ENCODE measurements around the gene C4orf17.

GRCh38 chr4:99510721-99511120, at the start of gene C4orf17:
- TF ChIP-seq, protein P1, sequence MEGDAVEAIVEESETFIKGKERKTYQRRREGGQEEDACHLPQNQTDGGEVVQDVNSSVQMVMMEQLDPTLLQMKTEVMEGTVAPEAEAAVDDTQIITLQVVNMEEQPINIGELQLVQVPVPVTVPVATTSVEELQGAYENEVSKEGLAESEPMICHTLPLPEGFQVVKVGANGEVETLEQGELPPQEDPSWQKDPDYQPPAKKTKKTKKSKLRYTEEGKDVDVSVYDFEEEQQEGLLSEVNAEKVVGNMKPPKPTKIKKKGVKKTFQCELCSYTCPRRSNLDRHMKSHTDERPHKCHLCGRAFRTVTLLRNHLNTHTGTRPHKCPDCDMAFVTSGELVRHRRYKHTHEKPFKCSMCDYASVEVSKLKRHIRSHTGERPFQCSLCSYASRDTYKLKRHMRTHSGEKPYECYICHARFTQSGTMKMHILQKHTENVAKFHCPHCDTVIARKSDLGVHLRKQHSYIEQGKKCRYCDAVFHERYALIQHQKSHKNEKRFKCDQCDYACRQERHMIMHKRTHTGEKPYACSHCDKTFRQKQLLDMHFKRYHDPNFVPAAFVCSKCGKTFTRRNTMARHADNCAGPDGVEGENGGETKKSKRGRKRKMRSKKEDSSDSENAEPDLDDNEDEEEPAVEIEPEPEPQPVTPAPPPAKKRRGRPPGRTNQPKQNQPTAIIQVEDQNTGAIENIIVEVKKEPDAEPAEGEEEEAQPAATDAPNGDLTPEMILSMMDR (IDR thresholded peaks at IDR 0.05; ENCODE audit: control extremely low read depth in 1 of 3, insufficient read depth in 1 of 3, low read depth in 1 of 3, low read length in 3 of 3), result no peak
- TF ChIP-seq RAD21 (IDR thresholded peaks at IDR 0.05 in 1 of 2, conservative IDR thresholded peaks at IDR 0.05 in 1 of 2; ENCODE audit: low read depth in 2 of 2, low read length in 2 of 2), result no peak
- TF ChIP-seq CEBPB (IDR thresholded peaks at IDR 0.05; ENCODE audit: low read depth, low read length), result no peak
- TF ChIP-seq GABPA (IDR thresholded peaks at IDR 0.05; ENCODE audit: borderline replicate concordance, insufficient read depth, low read length), result no peak
- TF ChIP-seq SIN3A (conservative IDR thresholded peaks at IDR 0.05 in 1 of 2, IDR thresholded peaks at IDR 0.05 in 1 of 2; ENCODE audit: low read depth in 1 of 2, low read length in 2 of 2), result no peak
- TF ChIP-seq EP300 (IDR thresholded peaks at IDR 0.05; ENCODE audit: borderline replicate concordance in 1 of 2, low read depth in 2 of 2, low read length in 2 of 2), result no peak
- TF ChIP-seq, protein P2, sequence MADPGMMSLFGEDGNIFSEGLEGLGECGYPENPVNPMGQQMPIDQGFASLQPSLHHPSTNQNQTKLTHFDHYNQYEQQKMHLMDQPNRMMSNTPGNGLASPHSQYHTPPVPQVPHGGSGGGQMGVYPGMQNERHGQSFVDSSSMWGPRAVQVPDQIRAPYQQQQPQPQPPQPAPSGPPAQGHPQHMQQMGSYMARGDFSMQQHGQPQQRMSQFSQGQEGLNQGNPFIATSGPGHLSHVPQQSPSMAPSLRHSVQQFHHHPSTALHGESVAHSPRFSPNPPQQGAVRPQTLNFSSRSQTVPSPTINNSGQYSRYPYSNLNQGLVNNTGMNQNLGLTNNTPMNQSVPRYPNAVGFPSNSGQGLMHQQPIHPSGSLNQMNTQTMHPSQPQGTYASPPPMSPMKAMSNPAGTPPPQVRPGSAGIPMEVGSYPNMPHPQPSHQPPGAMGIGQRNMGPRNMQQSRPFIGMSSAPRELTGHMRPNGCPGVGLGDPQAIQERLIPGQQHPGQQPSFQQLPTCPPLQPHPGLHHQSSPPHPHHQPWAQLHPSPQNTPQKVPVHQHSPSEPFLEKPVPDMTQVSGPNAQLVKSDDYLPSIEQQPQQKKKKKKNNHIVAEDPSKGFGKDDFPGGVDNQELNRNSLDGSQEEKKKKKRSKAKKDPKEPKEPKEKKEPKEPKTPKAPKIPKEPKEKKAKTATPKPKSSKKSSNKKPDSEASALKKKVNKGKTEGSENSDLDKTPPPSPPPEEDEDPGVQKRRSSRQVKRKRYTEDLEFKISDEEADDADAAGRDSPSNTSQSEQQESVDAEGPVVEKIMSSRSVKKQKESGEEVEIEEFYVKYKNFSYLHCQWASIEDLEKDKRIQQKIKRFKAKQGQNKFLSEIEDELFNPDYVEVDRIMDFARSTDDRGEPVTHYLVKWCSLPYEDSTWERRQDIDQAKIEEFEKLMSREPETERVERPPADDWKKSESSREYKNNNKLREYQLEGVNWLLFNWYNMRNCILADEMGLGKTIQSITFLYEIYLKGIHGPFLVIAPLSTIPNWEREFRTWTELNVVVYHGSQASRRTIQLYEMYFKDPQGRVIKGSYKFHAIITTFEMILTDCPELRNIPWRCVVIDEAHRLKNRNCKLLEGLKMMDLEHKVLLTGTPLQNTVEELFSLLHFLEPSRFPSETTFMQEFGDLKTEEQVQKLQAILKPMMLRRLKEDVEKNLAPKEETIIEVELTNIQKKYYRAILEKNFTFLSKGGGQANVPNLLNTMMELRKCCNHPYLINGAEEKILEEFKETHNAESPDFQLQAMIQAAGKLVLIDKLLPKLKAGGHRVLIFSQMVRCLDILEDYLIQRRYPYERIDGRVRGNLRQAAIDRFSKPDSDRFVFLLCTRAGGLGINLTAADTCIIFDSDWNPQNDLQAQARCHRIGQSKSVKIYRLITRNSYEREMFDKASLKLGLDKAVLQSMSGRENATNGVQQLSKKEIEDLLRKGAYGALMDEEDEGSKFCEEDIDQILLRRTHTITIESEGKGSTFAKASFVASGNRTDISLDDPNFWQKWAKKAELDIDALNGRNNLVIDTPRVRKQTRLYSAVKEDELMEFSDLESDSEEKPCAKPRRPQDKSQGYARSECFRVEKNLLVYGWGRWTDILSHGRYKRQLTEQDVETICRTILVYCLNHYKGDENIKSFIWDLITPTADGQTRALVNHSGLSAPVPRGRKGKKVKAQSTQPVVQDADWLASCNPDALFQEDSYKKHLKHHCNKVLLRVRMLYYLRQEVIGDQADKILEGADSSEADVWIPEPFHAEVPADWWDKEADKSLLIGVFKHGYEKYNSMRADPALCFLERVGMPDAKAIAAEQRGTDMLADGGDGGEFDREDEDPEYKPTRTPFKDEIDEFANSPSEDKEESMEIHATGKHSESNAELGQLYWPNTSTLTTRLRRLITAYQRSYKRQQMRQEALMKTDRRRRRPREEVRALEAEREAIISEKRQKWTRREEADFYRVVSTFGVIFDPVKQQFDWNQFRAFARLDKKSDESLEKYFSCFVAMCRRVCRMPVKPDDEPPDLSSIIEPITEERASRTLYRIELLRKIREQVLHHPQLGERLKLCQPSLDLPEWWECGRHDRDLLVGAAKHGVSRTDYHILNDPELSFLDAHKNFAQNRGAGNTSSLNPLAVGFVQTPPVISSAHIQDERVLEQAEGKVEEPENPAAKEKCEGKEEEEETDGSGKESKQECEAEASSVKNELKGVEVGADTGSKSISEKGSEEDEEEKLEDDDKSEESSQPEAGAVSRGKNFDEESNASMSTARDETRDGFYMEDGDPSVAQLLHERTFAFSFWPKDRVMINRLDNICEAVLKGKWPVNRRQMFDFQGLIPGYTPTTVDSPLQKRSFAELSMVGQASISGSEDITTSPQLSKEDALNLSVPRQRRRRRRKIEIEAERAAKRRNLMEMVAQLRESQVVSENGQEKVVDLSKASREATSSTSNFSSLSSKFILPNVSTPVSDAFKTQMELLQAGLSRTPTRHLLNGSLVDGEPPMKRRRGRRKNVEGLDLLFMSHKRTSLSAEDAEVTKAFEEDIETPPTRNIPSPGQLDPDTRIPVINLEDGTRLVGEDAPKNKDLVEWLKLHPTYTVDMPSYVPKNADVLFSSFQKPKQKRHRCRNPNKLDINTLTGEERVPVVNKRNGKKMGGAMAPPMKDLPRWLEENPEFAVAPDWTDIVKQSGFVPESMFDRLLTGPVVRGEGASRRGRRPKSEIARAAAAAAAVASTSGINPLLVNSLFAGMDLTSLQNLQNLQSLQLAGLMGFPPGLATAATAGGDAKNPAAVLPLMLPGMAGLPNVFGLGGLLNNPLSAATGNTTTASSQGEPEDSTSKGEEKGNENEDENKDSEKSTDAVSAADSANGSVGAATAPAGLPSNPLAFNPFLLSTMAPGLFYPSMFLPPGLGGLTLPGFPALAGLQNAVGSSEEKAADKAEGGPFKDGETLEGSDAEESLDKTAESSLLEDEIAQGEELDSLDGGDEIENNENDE (IDR thresholded peaks at IDR 0.05; ENCODE audit: insufficient replicate concordance, low read length), result no peak
- no peak for TF ChIP-seq JUN (IDR thresholded peaks at IDR 0.05; ENCODE audit: low read depth, low read length)
- TF ChIP-seq CHD2 (IDR thresholded peaks at IDR 0.05; ENCODE audit: low read length), result no peak
- no peak for TF ChIP-seq HDAC2 (IDR thresholded peaks at IDR 0.05; ENCODE audit: borderline replicate concordance in 1 of 2, low read depth in 2 of 2, low read length in 2 of 2)

Data from H1 (cell line).